Smooth muscle cell (in vitro differentiated cells): Measurements from ENCODE around the gene HMOX2. TPM values are rescaled to one million over a fixed set of nuclear protein-coding genes. Genes with fewer than 3 reads are reported as not detected.

Experiments
- DNase-seq: peaks from one replicate; lab custom pipeline; 2025; ENCODE audit not compliant: unreplicated experiment; lab: John Stamatoyannopoulos, UW
- H2AFZ ChIP-seq: fragments of 200-600 bp; sonication (generic); 2 replicates; pipeline ENCODE4 v1.6.0; 2016; ENCODE audit warnings: antibody characterized with exemption, low read depth, mild to moderate bottlenecking
- H3F3A ChIP-seq: fragments of 200-600 bp; sonication (generic); 2 replicates; pipeline ENCODE4 v1.6.0; 2017; ENCODE audit warnings: antibody characterized with exemption, low read depth
- H3K27ac ChIP-seq: fragments of 200-600 bp; sonication (generic); 2 replicates; pipeline ENCODE4 v1.5.1; 2016; ENCODE audit warnings: low read depth, mild to moderate bottlenecking
- H3K27me3 ChIP-seq: fragments of 200-600 bp; sonication (generic); 2 replicates; pipeline ENCODE4 v1.6.1; 2016; ENCODE audit warnings: low read depth, mild to moderate bottlenecking
- H3K36me3 ChIP-seq: fragments of 200-600 bp; sonication (generic); 2 replicates; pipeline ENCODE4 v1.5.1; 2016; ENCODE audit warnings: low read depth
- H3K4me1 ChIP-seq: fragments of 200-600 bp; sonication (generic); 2 replicates; pipeline ENCODE4 v1.5.1; 2016; ENCODE audit warnings: low read depth
- H3K4me2 ChIP-seq: fragments of 200-600 bp; sonication (generic); 2 replicates; pipeline ENCODE4 v1.6.0; 2016; ENCODE audit warnings: mild to moderate bottlenecking
- H3K4me3 ChIP-seq: fragments of 200-600 bp; sonication (generic); 2 replicates; pipeline ENCODE4 v1.5.1; 2016; ENCODE audit warnings: mild to moderate bottlenecking
- H3K79me2 ChIP-seq: fragments of 200-600 bp; sonication (generic); 2 replicates; pipeline ENCODE4 v1.6.0; 2016; ENCODE audit warnings: low read depth, mild to moderate bottlenecking
- H3K9ac ChIP-seq: fragments of 200-600 bp; sonication (generic); 2 replicates; pipeline ENCODE4 v1.6.0; 2016; ENCODE audit warnings: low read depth
- H3K9me3 ChIP-seq: fragments of 200-600 bp; sonication (generic); replicated peaks from 2 replicates; pipeline ENCODE4 v1.5.1; 2016; ENCODE audit warnings: low read depth
- H4K20me1 ChIP-seq: fragments of 200-600 bp; sonication (generic); 2 replicates; pipeline ENCODE4 v1.6.0; 2016; ENCODE audit warnings: low read depth
- CTCF ChIP-seq: fragments of 200-600 bp; sonication (generic); IDR thresholded peaks from 2 replicates; pipeline ENCODE4 v1.5.1; 2017; ENCODE audit warnings: borderline replicate concordance, mild to moderate bottlenecking, antibody characterized with exemption; ENCODE audit not compliant: insufficient read depth, poor library complexity, severe bottlenecking
- WGBS: methylation state at CpG from one replicate; pipeline ENCODE4 v1.1.7; 2016; ENCODE audit warnings: low lambda C conversion rate; 5-methylcytosine and 5-hydroxymethylcytosine counted together
- polyA plus RNA-seq: library from polyadenylated mRNA; unstranded; fragments of >200 nt; fragmentation: Nextera tagmentation; extraction: Ambion mirVana; gene quantifications from 2 replicates; pipeline ENCODE4 v1.2.1, GENCODE V29; 2016
- total RNA-seq: library from RNA; depleted of rRNA; stranded (reverse); fragments of >200 nt; gene quantifications from 2 replicates; pipeline ENCODE4 v1.2.3, GENCODE V29; 2014

The HMOX2 gene
- total and polyA plus RNA-seq, 2 experiments from 2014 or later, result 35.3 to 54.2 TPM

- no peak for TF ChIP-seq CTCF
- H3F3A ChIP-seq, result peaks cover 17% of the 10 kb centered on the region
- no peaks in the 10 kb centered on the region for H3K27me3 ChIP-seq
- H2AFZ ChIP-seq, result no peak overlapping the region
- H3K9me3 ChIP-seq, result no peaks in the 10 kb centered on the region
- H4K20me1 ChIP-seq, result peaks cover 95% of the 10 kb centered on the region
- no peak overlapping the region for H3K4me3 ChIP-seq
- WGBS, result 81% methylated on average over 8 of the region's 8 CpGs
- no peak overlapping the region for H3K9ac ChIP-seq
- no peak overlapping the region for H3K27ac ChIP-seq
- peaks cover 26% of the 10 kb centered on the region for H3K79me2 ChIP-seq
- H3K4me1 ChIP-seq, result peaks cover 13% of the 10 kb centered on the region
- no peak overlapping the region for H3K4me2 ChIP-seq
- no peak for DNase-seq
- no peaks in the 10 kb centered on the region for H3K36me3 ChIP-seq
Observed at GRCh38 chr16:4498546-4499195, 22.5 kb downstream of the HMOX2 start.

- Histone ChIP-seq H3K79me2 (peaks cover 26% of the 10 kb centered on the region), H3K4me2 (no peak overlapping the region), H3F3A (peaks cover 17% of the 10 kb centered on the region), H3K9me3 (no peaks in the 10 kb centered on the region), H3K4me3 (no peak overlapping the region), H3K27ac (no peak overlapping the region), H4K20me1 (peaks cover 96% of the 10 kb centered on the region), H3K9ac (no peak overlapping the region), H2AFZ (no peak overlapping the region), H3K4me1 (peaks cover 13% of the 10 kb centered on the region), H3K36me3 (no peaks in the 10 kb centered on the region), H3K27me3 (no peaks in the 10 kb centered on the region)
- 96% methylated on average over 4 of the region's 4 CpGs for WGBS
- DNase-seq, result no peak
- TF ChIP-seq CTCF, result no peak
Observed at GRCh38 chr16:4499196-4499555, 23.0 kb downstream of the HMOX2 start.

GRCh38 chr16:4500272-4500671 is 24.1 kb downstream of the HMOX2 start:
- H3K4me1 ChIP-seq, result peaks cover 13% of the 10 kb centered on the region
- H3K9me3 ChIP-seq, result no peaks in the 10 kb centered on the region
- 23% methylated on average over 3 of the region's 3 CpGs for WGBS
- no peak for TF ChIP-seq CTCF
- peak overlapping the region; percentile 27 for H3K4me2 ChIP-seq
- no peak overlapping the region for H3K4me3 ChIP-seq
- peak overlapping the region; percentile 81 for H3K27ac ChIP-seq
- peaks cover 26% of the 10 kb centered on the region for H3K79me2 ChIP-seq
- peaks cover 86% of the 10 kb centered on the region for H4K20me1 ChIP-seq
- H3K9ac ChIP-seq, result peak overlapping the region; percentile 24
- no peak for DNase-seq
- no peaks in the 10 kb centered on the region for H3K36me3 ChIP-seq
- no peaks in the 10 kb centered on the region for H3K27me3 ChIP-seq
- H2AFZ ChIP-seq, result no peak overlapping the region
- peaks cover 10% of the 10 kb centered on the region for H3F3A ChIP-seq

DNA sequence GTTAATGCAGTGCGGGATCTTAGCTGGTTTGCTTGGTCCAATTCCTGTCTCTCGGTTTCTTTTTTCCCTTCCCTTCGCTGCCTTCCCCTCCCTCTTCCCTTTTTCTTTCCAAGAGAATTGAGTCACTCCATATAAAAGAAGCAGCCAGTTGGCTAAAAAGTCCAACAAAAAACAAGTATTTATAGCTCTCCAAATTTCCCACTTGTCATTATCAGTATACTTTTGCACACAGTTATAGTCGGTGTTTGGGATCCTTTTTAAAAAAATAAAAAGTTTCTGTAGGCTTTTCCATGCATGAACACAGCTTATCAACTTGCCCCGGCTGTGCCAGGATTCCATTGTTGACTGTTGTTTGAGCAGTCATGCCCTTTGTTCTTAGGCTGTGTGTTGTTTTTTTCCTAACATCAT is 24.9 kb downstream of the HMOX2 start:
- H3K27me3 ChIP-seq, result no peaks in the 10 kb centered on the region
- no peak for TF ChIP-seq CTCF
- H3K4me1 ChIP-seq, result peaks cover 13% of the 10 kb centered on the region
- H3K9me3 ChIP-seq, result no peaks in the 10 kb centered on the region
- H3F3A ChIP-seq, result peaks cover 2% of the 10 kb centered on the region
- H3K4me2 ChIP-seq, result peak overlapping the region; percentile 20
- peak overlapping the region; percentile 24 for H3K9ac ChIP-seq
- no peak overlapping the region for H2AFZ ChIP-seq
- H3K79me2 ChIP-seq, result peaks cover 26% of the 10 kb centered on the region
- no peaks in the 10 kb centered on the region for H3K36me3 ChIP-seq
- H3K27ac ChIP-seq, result peak overlapping the region; percentile 81
- no peak overlapping the region for H3K4me3 ChIP-seq
- no peak for DNase-seq
- peaks cover 86% of the 10 kb centered on the region for H4K20me1 ChIP-seq
- WGBS, result 67% methylated on average over 5 of the region's 5 CpGs
